Measurements from ENCODE around the gene GNPDA1.

Gene GNPDA1

GRCh38 chr5:142000704-142001484 is 11.9 kb downstream of the GNPDA1 start:
- intact Hi-C loops (cut with DNase I), result no loop called here
- peak in 2 of 42 donors; percentile 47 to 50 for DNase-seq

- DNase-seq, result no peak
- intact Hi-C loops (cut with DNase I), result no loop called here
Observed at GRCh38 chr5:142000173-142000572, 12.7 kb downstream of the GNPDA1 start.

GRCh38 chr5:141997358-141997960 is 15.4 kb downstream of the GNPDA1 start:
- DNase-seq, result no peak
- intact Hi-C loops (cut with DNase I), result loop anchor here (5.0 kb wide), 1 partner anchor 145 kb away; no protein-coding TSS in a partner anchor

GRCh38 chr5:141995656-141996055 is 17.2 kb downstream of the GNPDA1 start:
- no peak for DNase-seq
- intact Hi-C loops (cut with DNase I), result loop anchor here (5.0 kb wide), 1 partner anchor 147 kb away; no protein-coding TSS in a partner anchor

- DNase-seq, result no peak
- intact Hi-C loops (cut with DNase I), result loop anchor here (5.0 kb wide), 1 partner anchor 148 kb away; no protein-coding TSS in a partner anchor
Observed at GRCh38 chr5:141994511-141995136, 18.2 kb downstream of the GNPDA1 start.

- intact Hi-C loops (cut with DNase I), result no loop called here
- DNase-seq, result peak in 41 of 42 donors; percentile 36 to 92 (median 79)
Observed at GRCh38 chr5:141992349-141992963, 20.4 kb downstream of the GNPDA1 start.

GRCh38 chr5:141989720-141990119 is 23.1 kb downstream of the GNPDA1 start:
- no peak for DNase-seq
- intact Hi-C loops (cut with DNase I), result no loop called here

- no peak for DNase-seq
- intact Hi-C loops (cut with DNase I), result no loop called here
Observed at GRCh38 chr5:141986072-141986471, 26.8 kb downstream of the GNPDA1 start.

- intact Hi-C loops (cut with DNase I), result no loop called here
- DNase-seq, result no peak
Observed at GRCh38 chr5:141982626-141983025, 30.2 kb downstream of the GNPDA1 start.

- intact Hi-C loops (cut with DNase I), result no loop called here
- no peak for DNase-seq
Observed at GRCh38 chr5:141978389-141978788, 34.4 kb downstream of the GNPDA1 start.

- DNase-seq, result peak in 8 of 42 donors; percentile 21 to 55 (median 41)
- intact Hi-C loops (cut with DNase I), result no loop called here
Observed at GRCh38 chr5:141976176-141976575, 36.7 kb downstream of the GNPDA1 start.

- DNase-seq, result no peak
- intact Hi-C loops (cut with DNase I), result no loop called here
Observed at GRCh38 chr5:141973871-141974595, 38.8 kb downstream of the GNPDA1 start.

- intact Hi-C loops (cut with DNase I), result loop anchor here (10.0 kb wide), 1 partner anchor 85 kb away; no protein-coding TSS in a partner anchor
Observed at GRCh38 chr5:141969783-141970771, 42.8 kb downstream of the GNPDA1 start.

GRCh38 chr5:141968914-141969608 is 43.8 kb downstream of the GNPDA1 start, which contains the start of gene RNF14:
Gene RNF14, plus strand, starts transcription at chr5:141969105. Its CDS starts 4,484 bp downstream, at chr5:141973589.
- peak; percentile 74 to 96 (median 92) for DNase-seq
- intact Hi-C loops (cut with DNase I), result loop anchor here (10.0 kb wide), 1 partner anchor 84 kb away; no protein-coding TSS in a partner anchor

More at GRCh38 chr5:141969783-141970771, 42.8 kb downstream of the GNPDA1 start:
- peak in 1 of 42 donors; percentile 18 for DNase-seq

- intact Hi-C loops (cut with DNase I), result loop anchor here (10.0 kb wide), 1 partner anchor 82 kb away; no protein-coding TSS in a partner anchor
Observed at GRCh38 chr5:141966963-141967333, 45.9 kb downstream of the GNPDA1 start.

GRCh38 chr5:141966275-141966962 is 46.4 kb downstream of the GNPDA1 start:
- intact Hi-C loops (cut with DNase I), result loop anchor here (10.0 kb wide), 1 partner anchor 82 kb away; no protein-coding TSS in a partner anchor
- DNase-seq, result peak in 1 of 42 donors; percentile 7

More at GRCh38 chr5:141966963-141967333, 45.9 kb downstream of the GNPDA1 start:
- DNase-seq, result peak in 1 of 42 donors; percentile 3

Measured in head of caudate nucleus (tissue), 42 donors.